C4-2B (cell line): ENCODE data around the gene ST7.

Experiments used
- H3K27ac ChIP-seq: fragments of 450-650 bp; 2 replicates; pipeline ENCODE4 v1.5.1; 2017
- ZFX ChIP-seq: fragments of 450-650 bp; IDR thresholded peaks from 2 replicates; pipeline ENCODE4 v1.6.1; 2017
- TF ChIP-seq, protein P1 (sequence below): fragments of 450-650 bp; conservative IDR thresholded peaks from 2 replicates; pipeline ENCODE4 v1.5.1; 2017; ENCODE audit warnings: mild to moderate bottlenecking

ST7 gene

DNA sequence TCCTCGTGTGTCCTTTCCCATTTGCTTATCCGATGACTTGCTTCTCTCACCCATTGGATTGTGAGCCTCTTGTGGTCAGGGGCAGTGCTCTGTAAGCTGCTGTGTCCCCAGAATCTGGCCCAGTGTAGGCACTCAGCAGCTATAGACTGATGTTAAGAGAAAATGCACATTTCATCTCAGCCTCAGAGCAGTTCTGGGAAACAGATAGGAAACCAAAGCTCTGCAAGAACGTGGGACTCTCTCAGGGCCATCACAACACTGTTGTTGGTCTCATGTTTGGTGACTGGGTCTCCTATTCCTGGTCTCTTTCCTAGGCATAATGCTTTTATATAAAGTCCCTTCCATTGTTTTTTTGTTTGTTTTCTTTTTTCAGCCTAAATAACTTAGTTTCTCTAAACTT is 141.2 kb downstream of the ST7 start:
- TF ChIP-seq, protein P1, sequence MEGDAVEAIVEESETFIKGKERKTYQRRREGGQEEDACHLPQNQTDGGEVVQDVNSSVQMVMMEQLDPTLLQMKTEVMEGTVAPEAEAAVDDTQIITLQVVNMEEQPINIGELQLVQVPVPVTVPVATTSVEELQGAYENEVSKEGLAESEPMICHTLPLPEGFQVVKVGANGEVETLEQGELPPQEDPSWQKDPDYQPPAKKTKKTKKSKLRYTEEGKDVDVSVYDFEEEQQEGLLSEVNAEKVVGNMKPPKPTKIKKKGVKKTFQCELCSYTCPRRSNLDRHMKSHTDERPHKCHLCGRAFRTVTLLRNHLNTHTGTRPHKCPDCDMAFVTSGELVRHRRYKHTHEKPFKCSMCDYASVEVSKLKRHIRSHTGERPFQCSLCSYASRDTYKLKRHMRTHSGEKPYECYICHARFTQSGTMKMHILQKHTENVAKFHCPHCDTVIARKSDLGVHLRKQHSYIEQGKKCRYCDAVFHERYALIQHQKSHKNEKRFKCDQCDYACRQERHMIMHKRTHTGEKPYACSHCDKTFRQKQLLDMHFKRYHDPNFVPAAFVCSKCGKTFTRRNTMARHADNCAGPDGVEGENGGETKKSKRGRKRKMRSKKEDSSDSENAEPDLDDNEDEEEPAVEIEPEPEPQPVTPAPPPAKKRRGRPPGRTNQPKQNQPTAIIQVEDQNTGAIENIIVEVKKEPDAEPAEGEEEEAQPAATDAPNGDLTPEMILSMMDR: no peak
- TF ChIP-seq ZFX: no peak
- H3K27ac ChIP-seq: no peak overlapping the region

DNA sequence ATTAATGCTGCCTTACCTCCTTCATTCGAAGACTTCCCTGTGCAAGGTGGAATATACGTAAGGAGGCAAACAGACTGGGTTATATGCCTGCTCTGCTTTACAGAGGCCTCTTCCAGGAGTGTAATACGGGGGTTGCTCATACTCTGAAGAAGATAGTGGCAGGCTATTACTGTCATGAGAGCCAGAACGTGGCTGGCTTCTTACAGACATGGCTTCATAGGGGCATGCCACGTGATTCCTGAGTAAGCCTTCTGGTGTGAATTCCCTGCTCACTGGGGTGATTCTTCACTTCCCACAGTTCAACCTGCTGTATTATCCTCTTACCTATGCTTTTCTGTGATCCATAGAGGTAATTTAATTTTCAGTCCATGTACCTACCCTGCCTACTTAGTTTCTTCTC is 141.8 kb downstream of the ST7 start:
- H3K27ac ChIP-seq: no peak overlapping the region
- TF ChIP-seq ZFX: no peak
- TF ChIP-seq, protein P1: no peak

DNA sequence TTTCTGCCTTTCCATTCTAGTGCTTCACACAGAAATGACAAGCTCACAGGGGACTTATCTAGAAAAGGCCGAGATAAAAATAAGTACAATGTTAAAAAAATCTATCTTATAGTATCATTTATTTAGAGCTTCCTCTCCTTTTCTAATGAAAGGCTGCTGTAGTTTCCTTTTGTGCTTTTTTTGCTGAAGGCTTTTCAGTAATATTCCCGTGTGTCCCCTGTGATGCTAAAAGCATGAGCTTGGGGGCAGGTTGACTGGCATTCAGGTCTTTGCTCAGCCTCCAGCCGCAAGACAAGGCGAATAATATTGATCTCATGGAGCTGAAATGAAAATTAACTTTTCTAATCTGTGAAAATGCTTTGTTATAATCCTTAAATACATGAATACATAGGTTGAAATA is 143.0 kb downstream of the ST7 start:
- TF ChIP-seq, protein P1: no peak
- TF ChIP-seq ZFX: no peak
- H3K27ac ChIP-seq: no peak overlapping the region

DNA sequence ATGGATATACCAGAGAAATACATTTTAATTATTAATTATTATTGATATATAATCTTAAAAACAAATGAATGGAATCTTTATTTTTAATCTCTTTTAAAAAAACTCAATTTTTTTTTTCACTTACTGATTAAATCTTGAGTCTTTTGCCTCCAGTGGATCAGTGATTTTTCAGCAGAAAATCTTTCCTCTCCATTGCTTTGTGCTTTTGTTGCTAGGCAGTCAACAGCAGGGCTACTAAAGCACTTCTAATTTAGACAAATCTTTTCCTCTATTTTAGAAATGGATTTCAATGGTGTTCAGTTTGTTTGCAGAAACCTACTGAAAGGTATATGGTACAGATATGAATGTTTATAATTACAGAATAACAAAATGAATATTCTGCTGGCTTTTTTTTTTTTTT is 143.6 kb downstream of the ST7 start:
- H3K27ac ChIP-seq: peak overlapping the region; percentile 47
- TF ChIP-seq, protein P1: no peak
- TF ChIP-seq ZFX: no peak

DNA sequence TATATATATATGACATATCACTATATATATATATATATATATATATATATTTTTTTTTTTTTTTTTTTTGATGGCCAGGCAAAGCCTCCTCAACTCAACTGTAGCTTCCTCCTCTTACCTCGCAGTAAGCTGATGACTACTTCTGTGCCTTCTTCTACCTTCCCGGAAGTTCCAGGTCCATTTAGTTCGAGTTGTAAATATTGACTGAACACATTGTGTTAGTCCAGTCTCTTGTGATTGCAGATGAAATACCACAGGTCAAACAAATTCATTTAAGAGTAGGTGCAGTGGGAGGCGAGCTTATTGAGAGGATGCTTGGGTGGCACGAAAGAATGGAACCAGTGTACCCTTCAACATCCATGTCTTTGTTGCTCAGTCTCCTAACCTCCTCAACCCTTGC is 144.6 kb downstream of the ST7 start:
- no peak for TF ChIP-seq ZFX
- TF ChIP-seq, protein P1: no peak
- peak overlapping the region; percentile 57; the same call in 1 of the 2 replicates for H3K27ac ChIP-seq

DNA sequence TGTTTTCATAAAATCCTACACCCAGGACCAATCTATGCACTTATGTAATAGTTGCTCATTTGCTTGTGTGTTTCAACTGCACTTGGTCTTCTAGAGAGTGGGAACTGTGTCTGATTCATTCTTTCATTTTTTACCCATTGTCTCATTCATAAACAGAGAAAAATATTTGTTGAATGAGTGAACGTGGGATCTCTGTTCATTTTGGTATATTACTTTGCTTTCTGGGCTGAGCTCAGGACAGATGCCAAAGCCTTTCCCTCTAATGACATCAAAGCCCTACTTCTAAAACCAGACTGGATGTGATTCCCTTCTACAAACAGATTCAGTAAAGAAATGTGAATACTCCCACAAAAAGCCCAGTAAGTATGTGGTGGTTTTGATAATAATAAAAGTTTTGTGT is 145.2 kb downstream of the ST7 start:
- TF ChIP-seq, protein P1: no peak
- TF ChIP-seq ZFX: no peak

DNA sequence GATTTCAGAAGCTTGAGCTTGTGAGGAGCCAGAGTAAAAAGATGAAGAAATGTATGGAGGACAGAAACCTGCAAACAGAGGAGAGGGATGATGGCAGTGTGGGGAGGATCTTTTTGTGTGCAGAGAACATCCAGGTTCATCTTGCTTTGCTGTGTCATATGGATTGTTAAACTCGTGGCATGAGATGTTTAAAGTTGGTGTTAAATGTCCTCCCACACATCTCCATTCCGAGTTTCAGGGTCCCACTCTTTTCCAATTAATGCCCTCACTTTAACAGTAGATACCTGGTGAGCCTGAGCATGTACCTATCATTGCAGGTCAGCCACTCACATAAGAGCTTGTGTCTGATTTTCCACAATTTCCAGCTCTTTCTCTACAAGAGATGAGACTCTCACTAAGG is 147.7 kb downstream of the ST7 start:
- TF ChIP-seq ZFX: no peak
- TF ChIP-seq, protein P1: no peak
- H3K27ac ChIP-seq: no peak overlapping the region

More for the DNA sequence above, 145.2 kb downstream of the ST7 start:
- peak overlapping the region; percentile 57; the same call in 1 of the 2 replicates for H3K27ac ChIP-seq
